K562 (cell line): ENCODE data around the gene RNF126. TPM values are rescaled to one million over a fixed set of nuclear protein-coding genes. Genes with fewer than 3 reads are reported as not detected.
A peak's percentile ranks its signal among the peaks of the same experiment; 100 is the strongest.

Experiments used
- ARHGAP35 ChIP-seq: fragments of 450-650 bp; IDR thresholded peaks from 2 replicates; pipeline ENCODE4 v1.6.1; 2018; ENCODE audit not compliant: partially characterized antibody
- CBX2 ChIP-seq: fragments of 200-600 bp; sonication (generic); IDR thresholded peaks from one replicate; pipeline ENCODE4 v1.6.1; 2012; ENCODE audit warnings: mild to moderate bottlenecking, low read length, inconsistent platforms; ENCODE audit not compliant: insufficient read depth, poor library complexity, severe bottlenecking
- E2F6 ChIP-seq, 2 experiments: IDR thresholded peaks; 2 replicates each; pipeline ENCODE4 v1.6.1; 2011; ENCODE audit warnings: borderline replicate concordance in 1 of 2, control low read depth in 1 of 2, low read depth in 1 of 2, low read length in 1 of 2, mild to moderate bottlenecking in 1 of 2, mixed read lengths in 1 of 2, moderate library complexity in 1 of 2; ENCODE audit not compliant: insufficient read depth in 1 of 2, insufficient read length in 1 of 2, poor library complexity in 1 of 2, severe bottlenecking in 1 of 2; ENCODE audit errors: extremely low read depth in 1 of 2
- ELK1 ChIP-seq: sonication (generic); formaldehyde crosslinking; IDR thresholded peaks from 2 replicates; pipeline ENCODE4 v1.8.1; 2022; ENCODE audit warnings: missing genetic modification reagents
- FOS ChIP-seq: IDR thresholded peaks from 3 replicates; pipeline ENCODE4 v1.6.1; 2011; ENCODE audit not compliant: insufficient read length; ENCODE audit errors: extremely low read depth
- FOXK1 ChIP-seq: sonication (generic); formaldehyde crosslinking; IDR thresholded peaks from 2 replicates; pipeline ENCODE4 v1.8.0; 2022; ENCODE audit warnings: missing genetic modification reagents, mild to moderate bottlenecking, borderline replicate concordance
- FOXK2 ChIP-seq, 2 experiments: fragments of 450-650 bp; IDR thresholded peaks in 1 of 2; conservative IDR thresholded peaks in 1 of 2; 2 replicates each; pipeline ENCODE4 v1.6.1; 2016; ENCODE audit warnings: low read depth in 2 of 2, mild to moderate bottlenecking in 1 of 2
- KDM2B ChIP-seq: fragments of 250-450 bp; sonication (Bioruptor Pico); IDR thresholded peaks from 2 replicates; pipeline ENCODE4 v1.8.0; 2021; ENCODE audit warnings: mild to moderate bottlenecking, moderate library complexity
- KLF6 ChIP-seq: fragments of 250-450 bp; sonication (Bioruptor Pico); IDR thresholded peaks from 2 replicates; pipeline ENCODE4 v1.4.0; 2020; ENCODE audit warnings: mild to moderate bottlenecking, moderate library complexity, borderline replicate concordance
- NRF1 ChIP-seq, 2 experiments: fragments of 450-650 bp; IDR thresholded peaks in 1 of 2; conservative IDR thresholded peaks in 1 of 2; 2 replicates each; pipeline ENCODE4 v1.6.1; 2014; ENCODE audit warnings: mild to moderate bottlenecking in 2 of 2
- PHF8 ChIP-seq: fragments of 200-600 bp; sonication (generic); IDR thresholded peaks from 2 replicates; pipeline ENCODE4 v1.6.1; 2012; ENCODE audit warnings: mixed run types, mild to moderate bottlenecking, inconsistent platforms, low read length, moderate library complexity, borderline replicate concordance
- PKNOX1 ChIP-seq: fragments of 450-650 bp; IDR thresholded peaks from 2 replicates; pipeline ENCODE4 v1.6.1; 2016
- SLC30A9 ChIP-seq: fragments of 250-450 bp; sonication (Bioruptor Pico); IDR thresholded peaks from 2 replicates; pipeline ENCODE4 v1.8.0; 2022; ENCODE audit warnings: mild to moderate bottlenecking, moderate library complexity
- YBX1 ChIP-seq: fragments of 450-650 bp; IDR thresholded peaks from 2 replicates; pipeline ENCODE4 v1.7.1; 2016; ENCODE audit warnings: mild to moderate bottlenecking
- ZFX ChIP-seq: sonication (generic); formaldehyde crosslinking; IDR thresholded peaks from 2 replicates; pipeline ENCODE4 v1.8.0; 2022; ENCODE audit warnings: mild to moderate bottlenecking, missing genetic modification reagents, moderate library complexity
- ZNF232 ChIP-seq: sonication (generic); formaldehyde crosslinking; IDR thresholded peaks from 2 replicates; pipeline ENCODE4 v1.8.0; 2022; ENCODE audit warnings: mild to moderate bottlenecking, missing genetic modification reagents
- ZNF253 ChIP-seq: fragments of 250-450 bp; sonication (Bioruptor Pico); conservative IDR thresholded peaks from 2 replicates; pipeline ENCODE4 v1.6.1; 2021; ENCODE audit warnings: mild to moderate bottlenecking
- ZNF384 ChIP-seq: IDR thresholded peaks from 2 replicates; pipeline ENCODE4 v1.6.1; 2012; ENCODE audit warnings: low read depth, low read length, improper control_type of control experiment
- ZNF511 ChIP-seq: sonication (generic); formaldehyde crosslinking; IDR thresholded peaks from 2 replicates; pipeline ENCODE4 v1.8.0; 2022; ENCODE audit warnings: mild to moderate bottlenecking, missing genetic modification reagents
- ZNF639 ChIP-seq, 2 experiments: fragments of 200-800 bp in 1 of 2; sonication (Bioruptor generic) in 1 of 2; sonication (generic) in 1 of 2; formaldehyde crosslinking in 1 of 2; IDR thresholded peaks in 1 of 2; conservative IDR thresholded peaks in 1 of 2; 2 replicates each; pipeline versions ENCODE4 v1.5.0 to v1.6.1; 2016 to 2020; ENCODE audit warnings: missing compliant biosample characterization in 1 of 2, missing genetic modification characterization in 1 of 2, missing genetic modification reagents in 1 of 2
- ZNF785 ChIP-seq: fragments of 250-450 bp; sonication (Bioruptor Pico); IDR thresholded peaks from 2 replicates; pipeline ENCODE4 v1.4.0; 2020; ENCODE audit warnings: mild to moderate bottlenecking
- polyA plus RNA-seq, 8 experiments: library from polyadenylated mRNA; depleted of rRNA in 4 of 8; stranded (reverse) in 5 of 8; unstranded in 3 of 8; fragments of >200 nt; fragmentation: Nextera tagmentation in 2 of 8; fragmentation: Illumina TruSeq in 1 of 8; extraction: Ambion mirVana in 2 of 8; extraction: Trizol in 1 of 8; gene quantifications; 2 replicates each; pipeline versions ENCODE4 v1.2.1 to v1.2.3, GENCODE V29; 2011 to 2014; ENCODE audit warnings: inconsistent platforms in 1 of 8, missing spikeins in 1 of 8
- total RNA-seq, 7 experiments: library from RNA; depleted of rRNA in 6 of 7; stranded (reverse); fragments of >200 nt in 6 of 7; fragmentation: Illumina TruSeq in 2 of 7; extraction: Trizol in 2 of 7; gene quantifications; 2 replicates each; pipeline versions ENCODE4 v1.2.1 to v1.2.3, GENCODE V29; 2011 to 2021; ENCODE audit warnings: low replicate concordance in 1 of 7

The RNF126 gene
- total and polyA plus RNA-seq, 9 of the 15 experiments (the other 6 are each of a cell fraction or from before 2014, with no cell fraction given) = 0.27 to 101 (median 12.3) TPM

GRCh38 chr19:639253-640160 is 23.5 kb downstream of the RNF126 start, which contains the start of gene FGF22 (continued):
- TF ChIP-seq ZNF639 (CRISPR knock-in tag; conservative IDR thresholded peaks at IDR 0.05 in 1 of 2, IDR thresholded peaks at IDR 0.05 in 1 of 2) (peak in 1 of 2 experiments; percentile 65; a peak in 1 of 4 replicates), ZFX (CRISPR knock-in tag) (peak; percentile 46; the same call in 1 of the 2 replicates), ELK1 (no peak), FOS (peak; percentile 56), ZNF232 (CRISPR knock-in tag) (no peak), PKNOX1 (0 out of 2 replicates have a peak, but pooled peaks have one; percentile 16), KDM2B (CRISPR knock-in tag) (peak; percentile 59; the same call in 1 of the 2 replicates), ZNF511 (0 out of 2 replicates have a peak, but pooled peaks have one; percentile 34), ARHGAP35 (no peak), YBX1 (no peak), SLC30A9 (CRISPR knock-in tag) (no peak), ZNF253 (CRISPR knock-in tag) (no peak), ZNF785 (CRISPR knock-in tag) (no peak), E2F6 (IDR thresholded peaks at IDR 0.05; ENCODE audit: borderline replicate concordance in 1 of 2, extremely low read depth in 1 of 2, insufficient read depth in 1 of 2, insufficient read length in 1 of 2, low read depth in 1 of 2, low read length in 1 of 2, poor library complexity in 1 of 2, severe bottlenecking in 1 of 2) (peak; percentile 41 to 79), FOXK2 (conservative IDR thresholded peaks at IDR 0.05 in 1 of 2, IDR thresholded peaks at IDR 0.05 in 1 of 2; ENCODE audit: low read depth in 2 of 2) (0 out of 4 replicates have a peak, but pooled peaks of 1 of the 2 experiments have one; percentile 40), ZNF384 (no peak), FOXK1 (CRISPR knock-in tag) (no peak), CBX2 (no peak), KLF6 (CRISPR knock-in tag) (no peak), NRF1 (conservative IDR thresholded peaks at IDR 0.05 in 1 of 2, IDR thresholded peaks at IDR 0.05 in 1 of 2) (peak in 1 of 2 experiments; percentile 39; a peak in 2 of 4 replicates), PHF8 (peak; percentile 42; the same call in 1 of the 2 replicates)
